GM19395 (cell line): ENCODE data around the gene SIL1.

Experiments
- ATAC-seq: cut with Tn5 transposase; IDR thresholded peaks from one replicate; pipeline ENCODE4 v1.9.1; 2021; ENCODE audit warnings: mild to moderate bottlenecking, moderate library complexity; ENCODE audit not compliant: unreplicated experiment

SIL1 gene

DNA sequence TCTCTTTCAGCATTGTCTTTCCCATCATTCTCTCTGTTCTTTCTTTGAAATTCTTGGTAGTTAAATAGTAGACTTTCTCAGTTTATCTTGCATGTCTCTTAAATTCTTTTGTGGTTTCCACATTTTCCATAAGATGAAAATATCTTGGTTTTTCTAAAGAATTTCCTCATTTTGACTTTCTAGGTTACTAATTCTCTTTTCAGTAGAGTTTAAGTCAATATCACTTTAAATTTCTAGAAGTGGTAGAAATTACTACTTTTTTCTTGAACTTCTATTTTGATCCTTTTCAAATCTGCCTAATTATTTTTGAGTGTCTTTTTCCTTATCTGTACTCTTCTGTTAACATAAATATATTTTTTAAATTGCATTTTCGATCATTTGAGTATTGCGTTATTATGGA, 299.4 kb downstream of the SIL1 start:
- ATAC-seq = no peak

DNA sequence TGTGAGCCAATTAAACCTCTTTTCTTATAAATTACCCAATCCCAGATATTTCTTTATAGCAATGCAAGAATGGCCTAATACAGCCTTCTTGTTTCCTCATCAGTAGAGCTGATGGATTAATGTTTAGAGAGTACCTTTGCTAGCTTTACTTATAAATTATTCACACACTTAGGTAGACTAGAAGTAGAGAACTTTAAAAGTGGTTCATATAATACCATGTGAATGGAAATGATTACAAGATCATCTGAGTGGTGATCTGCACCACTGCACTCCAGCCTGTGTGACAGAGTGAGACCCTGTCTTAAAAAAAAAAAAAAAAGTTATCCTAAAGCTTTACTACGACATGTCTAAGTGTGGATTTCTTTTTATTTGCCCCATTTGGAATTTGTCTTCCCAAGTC, 299.9 kb downstream of the SIL1 start:
- ATAC-seq = no peak
